DMS153 (cell line): ENCODE measurements around the gene RPS16.

Experiments
- DNase-seq: peaks from one replicate; lab custom pipeline; 2025; lab: John Stamatoyannopoulos, UW

RPS16 gene

GRCh38 chr19:39449116-39449797 lies 13.5 kb upstream of the RPS16 start:
- DNase-seq = no peak

- no peak for DNase-seq
Measured at GRCh38 chr19:39448271-39448670, 12.5 kb upstream of the RPS16 start.

GRCh38 chr19:39446365-39447084 lies 10.8 kb upstream of the RPS16 start:
- DNase-seq = no peak

GRCh38 chr19:39445196-39446111 lies 9.7 kb upstream of the RPS16 start, which contains the start of gene SUPT5H:
Gene SUPT5H (plus strand): TSS chr19:39445582. CDS start chr19:39445891, 309 bp downstream.
- DNase-seq = peak; percentile 96

- DNase-seq = no peak
Measured at GRCh38 chr19:39444598-39445195, 8.9 kb upstream of the RPS16 start.

- DNase-seq = no peak
Measured at GRCh38 chr19:39438270-39438934, 2.7 kb upstream of the RPS16 start.

GRCh38 chr19:39436350-39436716 lies 584 bp upstream of the RPS16 start:
- no peak for DNase-seq

GRCh38 chr19:39434123-39435076 lies 1.3 kb downstream of the RPS16 start:
- DNase-seq = no peak

GRCh38 chr19:39433480-39434079 lies 2.2 kb downstream of the RPS16 start:
- no peak for DNase-seq

GRCh38 chr19:39432677-39433025 lies 3.1 kb downstream of the RPS16 start:
- no peak for DNase-seq

GRCh38 chr19:39430675-39431593 lies 4.8 kb downstream of the RPS16 start:
- peak; percentile 95 for DNase-seq

- no peak for DNase-seq
Measured at GRCh38 chr19:39428283-39429112, 7.3 kb downstream of the RPS16 start.

GRCh38 chr19:39427707-39428106 lies 8.0 kb downstream of the RPS16 start:
- no peak for DNase-seq

- no peak for DNase-seq
Measured at GRCh38 chr19:39426170-39426569, 9.6 kb downstream of the RPS16 start.

GRCh38 chr19:39425744-39426143 lies 10.0 kb downstream of the RPS16 start:
- DNase-seq = no peak

- no peak for DNase-seq
Measured at GRCh38 chr19:39424934-39425333, 10.8 kb downstream of the RPS16 start.

GRCh38 chr19:39423258-39424086 lies 12.3 kb downstream of the RPS16 start:
- no peak for DNase-seq
